Neuron (in vitro differentiated cells): ENCODE measurements around the gene RNH1.
"Not testable (repeated sequence)": the region's sequence is repeated elsewhere in the genome, so short reads cannot be mapped to it uniquely, and the experiment has no call there.

ENCODE experiments used
- H2AFZ ChIP-seq: one replicate; pipeline ENCODE4 v1.6.1; 2013; ENCODE audit warnings: low read depth, mild to moderate bottlenecking, inconsistent platforms, low read length, moderate library complexity
- H3K27me3 ChIP-seq: one replicate; pipeline ENCODE4 v1.6.1; 2013; ENCODE audit warnings: low read length; ENCODE audit not compliant: insufficient read depth
- H3K36me3 ChIP-seq: one replicate; pipeline ENCODE4 v1.6.1; 2013; ENCODE audit warnings: low read length; ENCODE audit not compliant: insufficient read depth
- H3K4me1 ChIP-seq: one replicate; pipeline ENCODE4 v1.6.1; 2013; ENCODE audit warnings: low read length; ENCODE audit not compliant: insufficient read depth
- H3K4me3 ChIP-seq: 2 replicates; pipeline ENCODE4 v1.5.1; 2013; ENCODE audit warnings: mild to moderate bottlenecking, low read length, moderate library complexity
- H3K9me3 ChIP-seq: one replicate; pipeline ENCODE4 v1.6.1; 2013; ENCODE audit warnings: low read length

Gene RNH1

DNA sequence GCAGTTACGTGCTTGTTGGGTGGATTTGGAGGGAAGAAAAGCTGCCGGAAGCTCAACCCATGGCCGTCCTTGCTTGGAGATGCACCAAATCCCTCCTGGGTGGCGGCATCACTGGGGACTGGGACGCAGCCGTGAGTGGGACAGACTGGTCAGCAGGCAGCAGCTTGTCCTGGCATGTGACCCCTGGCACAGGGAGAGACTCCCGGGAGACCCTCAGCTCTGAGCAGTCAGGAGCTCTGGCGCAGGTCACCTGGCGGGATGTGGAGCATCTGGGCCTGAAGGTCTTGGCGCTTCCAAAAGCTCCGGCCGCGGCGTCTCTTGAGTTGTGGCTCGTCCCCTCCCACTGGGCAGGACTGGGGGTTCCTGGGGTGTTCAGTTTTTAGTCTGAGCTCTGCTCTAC is 30.6 kb downstream of the RNH1 start:
- Histone ChIP-seq H3K4me1 (peaks cover 9% of the 10 kb centered on the region), H3K9me3 (peaks cover 10% of the 10 kb centered on the region), H3K36me3 (peaks cover 8% of the 10 kb centered on the region), H3K4me3 (no peak overlapping the region), H3K27me3 (no peaks in the 10 kb centered on the region), H2AFZ (no peak overlapping the region)

DNA sequence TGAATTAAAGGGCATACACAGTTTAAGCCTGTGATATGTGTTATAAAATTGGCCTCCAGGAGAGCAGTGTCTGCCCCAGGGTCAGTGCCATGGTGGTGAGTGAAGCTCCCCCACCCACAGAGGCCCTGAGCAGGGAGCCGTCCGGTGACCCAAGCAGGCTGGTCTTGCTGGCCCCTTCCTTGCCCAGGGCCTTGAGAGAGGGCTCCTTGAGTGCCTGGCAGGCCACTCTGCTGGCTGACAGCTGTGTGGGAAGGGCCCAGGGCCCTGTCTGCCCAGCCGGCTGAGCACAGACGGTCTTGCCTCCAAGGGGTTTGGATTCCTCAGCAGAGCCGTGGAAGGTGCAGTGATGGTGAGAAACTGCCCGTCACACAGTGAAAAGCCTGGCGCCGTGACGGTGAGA is 31.1 kb downstream of the RNH1 start:
- H3K36me3 ChIP-seq = peaks cover 8% of the 10 kb centered on the region
- no peaks in the 10 kb centered on the region for H3K27me3 ChIP-seq
- no peak overlapping the region for H2AFZ ChIP-seq
- peaks cover 7% of the 10 kb centered on the region for H3K9me3 ChIP-seq
- peaks cover 9% of the 10 kb centered on the region for H3K4me1 ChIP-seq
- H3K4me3 ChIP-seq = no peak overlapping the region

DNA sequence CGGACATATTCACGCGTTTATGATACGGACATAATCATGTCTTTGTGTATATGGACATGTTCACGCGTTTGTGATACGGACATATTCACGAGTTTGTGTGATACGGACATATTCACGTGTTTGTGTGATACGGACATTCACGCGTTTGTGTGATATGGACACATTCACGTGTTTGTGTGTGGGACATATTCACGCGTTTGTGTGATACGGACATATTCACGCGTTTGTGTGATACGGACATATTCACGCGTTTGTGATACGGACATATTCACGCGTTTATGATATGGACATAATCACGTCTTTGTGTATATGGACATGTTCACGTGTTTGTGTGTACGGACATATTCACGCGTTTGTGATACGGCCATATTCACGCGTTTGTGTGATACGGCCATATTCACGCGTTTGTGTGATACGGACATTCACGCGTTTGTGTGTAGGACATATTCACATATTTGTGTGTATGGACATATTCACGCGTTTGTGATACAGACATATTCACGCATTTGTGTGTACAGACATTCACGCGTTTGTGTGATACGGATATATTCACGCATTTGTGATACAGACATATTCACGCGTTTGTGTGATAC is 32.0 kb downstream of the RNH1 start:
- peaks cover 9% of the 10 kb centered on the region for H3K4me1 ChIP-seq
- no peaks in the 10 kb centered on the region for H3K27me3 ChIP-seq
- no peak overlapping the region for H3K4me3 ChIP-seq
- H3K9me3 ChIP-seq = peaks cover 6% of the 10 kb centered on the region
- H2AFZ ChIP-seq = no peak overlapping the region
- peaks cover 8% of the 10 kb centered on the region for H3K36me3 ChIP-seq

DNA sequence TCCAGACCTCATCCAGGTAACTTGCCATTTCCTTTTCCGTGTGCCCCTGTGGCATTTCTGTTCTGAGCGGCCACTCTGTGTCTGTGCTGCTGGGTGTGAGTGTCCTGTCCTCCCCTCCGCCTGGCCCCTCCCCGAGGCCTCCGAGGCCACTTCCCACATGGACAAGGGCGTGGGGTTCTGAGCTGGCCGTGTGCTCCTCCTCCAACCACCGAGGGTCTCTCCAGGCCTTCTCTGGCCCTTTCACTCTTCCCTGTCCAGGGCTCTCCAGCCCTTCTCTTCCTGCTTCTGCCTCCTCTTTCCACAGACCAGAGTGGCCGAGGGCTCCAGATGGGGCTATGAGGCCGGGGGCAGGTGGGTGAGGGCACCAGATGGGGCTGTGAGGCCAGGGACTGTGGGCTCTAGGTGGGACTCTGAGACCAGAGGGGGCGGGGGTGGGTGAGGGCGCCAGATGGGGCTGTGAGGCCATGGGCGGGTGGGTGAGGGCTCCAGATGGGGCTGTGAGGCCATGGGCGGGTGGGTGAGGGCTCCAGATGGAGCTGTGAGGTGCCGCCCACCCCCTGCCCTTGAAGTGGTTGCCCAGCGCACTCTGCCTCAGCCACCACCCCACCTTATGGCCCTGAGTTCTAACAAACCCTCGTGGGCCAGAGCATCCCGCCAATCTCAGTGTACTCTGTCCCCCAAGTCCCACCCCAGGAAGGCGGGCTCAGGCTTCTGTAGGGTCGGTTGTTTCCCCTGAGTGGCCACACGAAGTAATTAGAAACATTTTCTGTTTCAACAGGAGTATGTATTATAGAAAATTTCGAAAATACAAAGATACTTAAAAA is 32.9 kb downstream of the RNH1 start:
- Histone ChIP-seq H3K4me3 (no peak overlapping the region), H2AFZ (no peak overlapping the region), H3K36me3 (peaks cover 5% of the 10 kb centered on the region), H3K4me1 (peaks cover 9% of the 10 kb centered on the region), H3K9me3 (no peaks in the 10 kb centered on the region), H3K27me3 (no peaks in the 10 kb centered on the region)

DNA sequence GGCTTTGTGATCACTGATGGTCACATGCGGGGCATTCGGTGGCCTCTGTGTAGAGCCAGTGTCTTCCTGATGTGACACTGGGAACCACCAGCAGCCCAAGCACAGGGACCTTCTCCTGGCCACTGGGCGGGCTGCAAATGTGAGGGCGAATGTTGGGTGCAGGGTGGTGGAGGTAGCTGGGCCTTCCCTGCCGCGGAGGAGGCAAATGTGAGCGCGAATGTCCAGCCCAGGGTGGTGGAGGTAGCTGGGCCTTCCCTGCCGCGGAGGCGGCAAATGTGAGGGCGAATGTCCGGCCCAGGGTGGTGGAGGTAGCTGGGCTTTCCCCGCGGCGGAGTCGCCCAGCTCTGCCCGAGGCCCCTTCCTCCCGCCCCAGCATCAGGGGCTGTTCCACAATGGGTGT is 33.6 kb downstream of the RNH1 start:
- Histone ChIP-seq H3K9me3 (no peaks in the 10 kb centered on the region), H3K4me3 (no peak overlapping the region), H3K27me3 (no peaks in the 10 kb centered on the region), H3K4me1 (peaks cover 13% of the 10 kb centered on the region), H3K36me3 (peaks cover 5% of the 10 kb centered on the region), H2AFZ (no peak overlapping the region)

DNA sequence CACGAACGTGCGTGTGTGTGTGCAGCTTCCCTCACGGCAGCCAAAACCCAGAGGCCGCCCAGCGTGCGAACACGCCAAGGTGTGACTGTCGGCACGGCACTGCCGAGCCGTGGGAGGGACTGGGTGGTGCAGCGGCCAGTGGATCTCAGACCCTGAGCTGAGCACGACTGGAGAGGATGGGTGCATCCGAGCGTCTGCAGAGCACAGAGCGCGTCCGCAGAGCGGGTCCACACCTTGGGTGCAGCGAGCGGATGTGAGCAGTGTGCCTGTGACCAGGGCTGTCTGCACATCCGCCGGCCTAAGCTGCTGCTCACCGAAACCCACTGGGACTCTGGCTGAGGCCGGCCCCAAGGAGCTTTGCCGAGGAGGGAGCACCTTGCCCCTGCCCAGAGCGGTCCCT is 34.2 kb downstream of the RNH1 start:
- no peaks in the 10 kb centered on the region for H3K27me3 ChIP-seq
- peaks cover 5% of the 10 kb centered on the region for H3K36me3 ChIP-seq
- H2AFZ ChIP-seq = no peak overlapping the region
- no peaks in the 10 kb centered on the region for H3K9me3 ChIP-seq
- H3K4me3 ChIP-seq = no peak overlapping the region
- H3K4me1 ChIP-seq = peaks cover 17% of the 10 kb centered on the region

DNA sequence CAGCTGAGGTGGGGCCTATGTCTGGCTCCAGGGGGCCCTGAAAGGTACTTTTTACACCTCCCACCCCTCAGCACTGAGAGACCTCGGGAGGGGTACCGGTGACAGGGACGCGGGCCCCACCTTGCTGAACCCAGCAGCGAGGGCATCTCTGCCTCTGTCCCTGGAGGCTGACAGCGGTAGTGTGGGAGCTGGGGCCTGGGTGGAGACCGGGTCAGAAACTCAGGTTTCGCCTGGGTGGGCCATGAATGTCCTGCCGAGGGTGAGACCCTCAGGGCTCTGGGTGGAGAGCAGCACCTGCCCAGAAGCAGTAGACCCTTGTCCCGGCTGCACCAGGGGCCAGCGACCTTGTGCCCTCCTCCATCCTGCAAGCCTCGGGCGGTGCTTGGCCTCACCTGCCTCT is 34.8 kb downstream of the RNH1 start:
- Histone ChIP-seq H3K36me3 (peaks cover 5% of the 10 kb centered on the region), H3K4me3 (no peak overlapping the region), H3K9me3 (no peaks in the 10 kb centered on the region), H3K27me3 (no peaks in the 10 kb centered on the region), H3K4me1 (peaks cover 16% of the 10 kb centered on the region), H2AFZ (no peak overlapping the region)

DNA sequence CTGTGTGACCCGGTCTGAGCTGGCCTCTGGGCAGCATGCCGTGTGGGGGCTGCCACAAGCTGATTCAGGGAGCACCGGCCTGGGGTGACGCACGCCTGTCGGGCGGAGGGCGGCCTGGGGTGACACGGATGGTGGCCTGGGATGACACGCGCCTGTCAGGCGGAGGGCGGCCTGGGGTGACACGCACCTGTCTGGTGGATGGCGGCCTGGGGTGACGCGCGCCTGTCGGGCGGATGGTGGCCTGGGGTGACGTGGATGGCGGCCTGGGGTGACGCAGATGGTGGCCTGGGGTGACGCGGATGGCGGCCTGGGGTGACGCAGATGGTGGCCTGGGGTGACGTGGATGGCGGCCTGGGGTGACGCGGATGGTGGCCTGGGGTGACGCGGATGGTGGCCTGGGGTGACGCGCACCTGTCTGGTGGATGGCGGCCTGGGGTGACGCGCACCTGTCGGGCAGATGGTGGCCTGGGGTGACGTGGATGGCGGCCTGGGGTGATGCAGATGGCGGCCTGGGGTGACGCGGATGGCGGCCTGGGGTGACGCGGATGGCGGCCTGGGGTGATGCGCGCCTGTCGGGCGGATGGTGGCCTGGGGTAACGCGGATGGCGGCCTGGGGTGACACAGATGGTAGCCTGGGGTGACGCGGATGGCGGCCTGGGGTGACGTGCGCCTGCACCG is 35.4 kb downstream of the RNH1 start:
- no peaks in the 10 kb centered on the region for H3K9me3 ChIP-seq
- H3K4me3 ChIP-seq = no peak overlapping the region
- peaks cover 10% of the 10 kb centered on the region for H3K4me1 ChIP-seq
- no peaks in the 10 kb centered on the region for H3K27me3 ChIP-seq
- no peak overlapping the region for H2AFZ ChIP-seq
- peaks cover 5% of the 10 kb centered on the region for H3K36me3 ChIP-seq

DNA sequence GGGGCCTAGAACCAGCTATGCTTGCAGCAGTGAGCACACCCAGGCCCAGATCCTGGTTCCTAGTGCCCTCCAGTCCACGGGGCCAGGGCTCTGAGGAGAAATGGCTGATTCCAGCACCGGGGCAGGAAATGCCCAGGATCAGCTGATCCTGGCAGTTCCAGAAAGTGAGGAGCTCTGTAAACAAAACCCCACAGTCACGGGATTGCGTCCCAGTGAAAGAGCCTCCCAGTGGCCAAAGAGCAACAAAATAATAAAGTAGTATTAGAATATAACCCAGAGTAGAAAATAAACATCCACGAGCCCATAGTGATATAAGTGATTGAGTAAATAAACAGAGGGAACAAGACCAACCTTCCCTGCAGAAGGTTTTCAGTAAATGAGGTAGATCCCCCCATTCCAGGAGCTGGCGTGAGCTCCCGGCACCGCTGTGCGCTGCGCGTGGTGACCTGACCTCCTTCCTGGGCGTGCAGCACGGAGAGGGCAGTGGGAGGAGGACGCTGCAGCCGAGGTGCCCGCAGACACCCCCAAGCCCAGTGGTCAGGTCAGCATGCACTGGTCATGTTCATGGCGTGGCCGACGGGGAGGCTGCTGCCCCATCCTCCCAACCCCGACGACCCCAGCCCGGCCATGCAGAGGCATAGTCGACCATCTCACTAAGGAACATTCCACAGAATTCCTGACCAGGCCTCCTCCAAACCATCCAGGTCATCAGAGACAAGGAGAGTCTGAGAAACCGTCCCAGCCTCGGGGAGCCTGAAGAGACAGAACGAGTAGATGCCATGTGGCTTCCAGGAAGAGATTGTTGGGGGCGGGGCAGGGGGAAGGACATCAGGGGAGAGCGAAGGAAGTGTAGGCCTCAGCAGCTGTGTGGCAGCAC is 37.1 kb downstream of the RNH1 start:
- no peaks in the 10 kb centered on the region for H3K27me3 ChIP-seq
- H3K4me3 ChIP-seq = no peak overlapping the region
- no peaks in the 10 kb centered on the region for H3K9me3 ChIP-seq

DNA sequence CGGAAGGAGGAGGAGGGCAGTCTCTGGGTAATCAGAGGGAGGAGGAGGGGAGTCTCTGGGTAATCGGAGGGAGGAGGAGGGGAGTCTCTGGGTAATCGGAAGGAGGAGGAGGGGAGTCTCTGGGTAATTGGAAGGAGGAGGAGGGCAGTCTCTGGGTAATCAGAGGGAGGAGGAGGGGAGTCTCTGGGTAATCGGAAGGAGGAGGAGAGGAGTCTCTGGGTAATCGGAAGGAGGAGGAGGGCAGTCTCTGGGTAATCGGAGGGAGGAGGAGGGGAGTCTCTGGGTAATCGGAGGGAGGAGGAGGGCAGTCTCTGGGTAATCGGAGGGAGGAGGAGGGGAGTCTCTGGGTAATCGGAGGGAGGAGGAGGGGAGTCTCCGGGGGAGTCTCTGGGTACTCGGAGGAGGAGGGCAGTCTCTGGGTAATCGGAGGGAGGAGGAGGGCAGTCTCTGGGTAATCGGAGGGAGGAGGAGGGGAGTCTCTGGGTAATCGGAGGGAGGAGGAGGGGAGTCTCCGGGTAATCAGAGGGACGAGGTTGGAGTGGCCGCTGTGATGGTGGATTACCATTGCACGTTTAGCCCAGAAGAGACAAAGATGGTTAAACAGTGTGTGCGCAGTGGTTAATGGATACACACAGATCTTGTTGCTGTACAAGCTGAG is 37.9 kb downstream of the RNH1 start:
- not testable (repeated sequence) for H3K9me3 ChIP-seq, H2AFZ ChIP-seq, H3K4me1 ChIP-seq, H3K4me3 ChIP-seq, H3K27me3 ChIP-seq
- peaks cover 14% of the 10 kb centered on the region for H3K36me3 ChIP-seq

More for the DNA sequence above, 37.1 kb downstream of the RNH1 start:
- H2AFZ ChIP-seq = no peak overlapping the region
- H3K36me3 ChIP-seq = peaks cover 11% of the 10 kb centered on the region
- peaks cover 8% of the 10 kb centered on the region for H3K4me1 ChIP-seq

DNA sequence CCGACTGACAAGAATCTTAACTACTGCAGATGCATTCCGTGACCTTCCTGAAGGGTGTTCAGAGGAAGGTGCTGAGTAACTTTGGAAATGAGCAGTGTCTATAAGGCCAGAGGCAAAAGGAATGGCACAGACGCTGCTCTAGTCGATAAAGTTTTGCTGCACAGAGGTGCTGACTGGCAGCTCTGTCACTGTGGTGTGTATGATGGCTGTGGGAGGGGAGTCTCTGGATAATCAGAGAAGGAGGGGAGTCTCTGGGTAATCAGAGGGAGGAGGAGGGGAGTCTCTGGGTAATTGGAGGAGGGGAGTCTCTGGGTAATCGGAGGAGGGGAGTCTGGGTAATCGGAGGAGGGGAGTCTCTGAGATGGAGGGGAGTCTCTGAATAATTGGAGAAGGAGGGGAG is 38.5 kb downstream of the RNH1 start:
- no peak overlapping the region for H2AFZ ChIP-seq
- H3K4me1 ChIP-seq = peaks cover 8% of the 10 kb centered on the region
- H3K36me3 ChIP-seq = peaks cover 14% of the 10 kb centered on the region
- no peaks in the 10 kb centered on the region for H3K27me3 ChIP-seq
- no peak overlapping the region for H3K4me3 ChIP-seq
- H3K9me3 ChIP-seq = no peaks in the 10 kb centered on the region

DNA sequence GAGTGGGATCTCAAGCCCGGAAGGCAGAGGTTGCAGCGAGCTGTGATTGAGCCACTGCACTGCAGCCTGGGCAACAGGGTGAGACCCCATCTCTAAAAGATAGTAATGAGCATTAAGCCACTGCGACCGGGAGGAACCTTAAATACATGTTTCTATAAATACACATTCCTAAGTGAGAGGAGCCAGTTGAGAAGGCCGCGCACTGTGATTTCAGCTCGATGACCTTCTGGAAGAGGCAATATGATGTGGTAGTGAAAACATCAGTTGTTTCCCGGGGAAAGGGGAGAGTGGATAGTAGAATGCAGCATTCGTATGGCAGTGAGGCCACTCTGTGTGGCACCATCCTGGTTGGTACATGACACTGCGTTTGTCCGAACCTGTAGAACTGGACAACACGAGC is 39.0 kb downstream of the RNH1 start:
- no peak overlapping the region for H3K4me3 ChIP-seq
- no peaks in the 10 kb centered on the region for H3K9me3 ChIP-seq
- H2AFZ ChIP-seq = no peak overlapping the region
- H3K27me3 ChIP-seq = no peaks in the 10 kb centered on the region
- H3K4me1 ChIP-seq = peaks cover 8% of the 10 kb centered on the region
- H3K36me3 ChIP-seq = peaks cover 14% of the 10 kb centered on the region
